Stimulated activated CD4-positive, alpha-beta T cell treated with anti-CD3 and anti-CD28 coated beads, Interleukin-4, amount 100 ng/mL, for 4 hours (primary cell): Measurements from ENCODE around the gene SAA2.
"Not testable (repeated sequence)": the region's sequence is repeated elsewhere in the genome, so short reads cannot be mapped to it uniquely, and the experiment has no call there.

Source experiments
- DNase-seq, 2 experiments: peaks; one replicate each; pipeline ENCODE4 v3.0.0-alpha.2; 2020

SAA2 gene

GRCh38 chr11:18247191-18247581 lies 1.3 kb downstream of the SAA2 start:
- DNase-seq, result not testable (repeated sequence)

GRCh38 chr11:18246379-18247190 lies 1.9 kb downstream of the SAA2 start:
- DNase-seq, result not testable (repeated sequence)

- DNase-seq, result no peak
Measured at GRCh38 chr11:18245396-18245795, 3.1 kb downstream of the SAA2 start.

GRCh38 chr11:18243783-18244362 lies 4.6 kb downstream of the SAA2 start:
- DNase-seq, result peak; percentile 24 to 35

GRCh38 chr11:18239655-18240054 lies 8.8 kb downstream of the SAA2 start:
- no peak for DNase-seq

GRCh38 chr11:18236664-18237356 lies 11.7 kb downstream of the SAA2 start, which contains the start of gene SAA4:
Gene SAA4 (minus strand): TSS chr11:18236802. CDS start chr11:18235926, 876 bp downstream.
- DNase-seq, result no peak

- DNase-seq, result no peak
Measured at GRCh38 chr11:18235394-18236334, 12.8 kb downstream of the SAA2 start.

- DNase-seq, result no peak
Measured at GRCh38 chr11:18233912-18234311, 14.6 kb downstream of the SAA2 start.

GRCh38 chr11:18230859-18231258 lies 17.6 kb downstream of the SAA2 start:
- DNase-seq, result no peak

- DNase-seq, result no peak
Measured at GRCh38 chr11:18229501-18229900, 19.0 kb downstream of the SAA2 start.

- DNase-seq, result no peak
Measured at GRCh38 chr11:18225913-18226312, 22.6 kb downstream of the SAA2 start.

- DNase-seq, result no peak
Measured at GRCh38 chr11:18223591-18224387, 24.7 kb downstream of the SAA2 start.

GRCh38 chr11:18222814-18223421 lies 25.6 kb downstream of the SAA2 start:
- no peak for DNase-seq

GRCh38 chr11:18221274-18221876 lies 27.1 kb downstream of the SAA2 start:
- DNase-seq, result no peak

GRCh38 chr11:18209058-18209457 lies 39.4 kb downstream of the SAA2 start:
- DNase-seq, result no peak

- no peak for DNase-seq
Measured at GRCh38 chr11:18204771-18205170, 43.7 kb downstream of the SAA2 start.

- DNase-seq, result no peak
Measured at GRCh38 chr11:18204220-18204619, 44.2 kb downstream of the SAA2 start.

- no peak for DNase-seq
Measured at GRCh38 chr11:18203723-18204122, 44.7 kb downstream of the SAA2 start.

GRCh38 chr11:18197738-18198137 lies 50.7 kb downstream of the SAA2 start:
- DNase-seq, result not testable (repeated sequence)

- no peak for DNase-seq
Measured at GRCh38 chr11:18196532-18196931, 51.9 kb downstream of the SAA2 start.
